ENCODE data around the gene RAB3C.

RAB3C gene

DNA sequence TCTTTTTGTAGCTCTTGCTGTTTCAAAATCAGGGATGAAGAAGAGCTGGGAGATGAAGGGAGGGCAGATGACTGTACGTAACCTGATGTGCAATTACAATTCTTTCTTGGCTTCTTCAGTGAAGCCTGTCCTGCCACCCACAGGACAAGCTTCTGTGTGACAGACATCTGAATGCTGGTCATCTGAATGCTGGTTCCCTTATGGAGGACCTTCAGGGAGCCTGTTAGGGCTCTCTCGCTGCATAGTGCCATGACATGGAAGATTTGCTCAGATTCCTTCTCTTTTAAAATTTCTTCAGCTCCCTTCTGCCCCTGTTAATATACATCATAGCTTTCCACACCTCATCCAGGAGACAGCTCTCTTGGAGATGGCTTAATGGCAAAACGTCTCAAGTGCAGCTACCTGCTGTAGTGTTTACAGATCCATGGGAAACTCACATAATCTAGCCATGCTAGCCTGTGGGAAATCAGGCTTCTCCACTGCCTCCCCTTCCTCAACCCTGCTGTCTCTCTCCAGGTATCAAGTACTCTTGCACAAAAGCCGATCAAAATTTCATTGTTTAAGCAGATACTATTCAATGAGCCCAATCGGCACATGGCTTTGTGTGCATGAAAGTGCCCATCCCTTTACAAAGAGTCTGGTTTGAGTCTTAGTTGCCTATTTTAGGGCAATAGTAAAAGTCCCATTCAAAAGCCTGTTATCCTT, 134.6 kb downstream of the RAB3C start:
- peaks cover 7% of the 10 kb centered on the region for H3K9me3 Mint-ChIP-seq
- ATAC-seq (peak; percentile 16), DNase-seq (ENCODE audit: low spot score in 2 of 2) (no peak)
- no peak overlapping the region for H3K27ac Mint-ChIP-seq
- H3K36me3 Mint-ChIP-seq: no peaks in the 10 kb centered on the region
- no peak overlapping the region for H3K4me3 Mint-ChIP-seq
- H3K4me1 Mint-ChIP-seq: no peaks in the 10 kb centered on the region

DNA sequence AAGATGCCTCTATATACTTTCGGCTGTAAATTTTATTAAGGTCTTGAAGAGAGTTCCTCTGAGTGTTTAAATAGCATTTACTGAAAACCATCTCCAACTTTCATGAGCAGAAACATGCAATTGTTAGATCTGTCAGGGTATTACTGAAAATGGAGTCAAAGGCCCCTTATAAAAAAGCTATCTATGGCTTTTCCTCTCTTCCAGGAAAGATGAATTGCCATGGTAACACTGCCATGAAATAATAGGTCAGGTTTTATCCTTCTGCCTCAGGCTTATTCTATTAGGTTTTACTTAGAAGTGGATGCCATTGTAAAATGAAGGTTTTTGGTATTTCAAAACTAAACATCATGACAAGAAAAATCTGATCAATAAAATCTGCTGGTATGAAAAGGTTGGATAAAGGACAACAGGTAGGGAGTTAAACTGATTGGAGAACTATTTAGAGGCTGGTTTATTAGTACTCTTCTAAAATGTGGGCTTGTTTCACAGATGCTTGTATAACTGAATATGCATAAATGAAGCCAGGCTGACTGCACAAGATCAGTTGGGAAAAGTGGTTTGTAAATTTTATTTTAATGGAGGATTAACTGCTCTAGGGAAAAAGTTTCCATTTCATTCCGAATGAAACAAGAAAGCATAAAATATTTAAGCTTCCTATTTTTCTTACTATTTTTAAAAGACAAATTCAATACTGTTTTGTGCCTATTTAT, 135.5 kb downstream of the RAB3C start:
- no peak overlapping the region for H3K27ac Mint-ChIP-seq
- DNase-seq (ENCODE audit: low spot score in 2 of 2) (no peak), ATAC-seq (no peak)
- no peaks in the 10 kb centered on the region for H3K4me1 Mint-ChIP-seq
- H3K9me3 Mint-ChIP-seq: peaks cover 7% of the 10 kb centered on the region
- no peaks in the 10 kb centered on the region for H3K36me3 Mint-ChIP-seq
- H3K4me3 Mint-ChIP-seq: no peak overlapping the region

DNA sequence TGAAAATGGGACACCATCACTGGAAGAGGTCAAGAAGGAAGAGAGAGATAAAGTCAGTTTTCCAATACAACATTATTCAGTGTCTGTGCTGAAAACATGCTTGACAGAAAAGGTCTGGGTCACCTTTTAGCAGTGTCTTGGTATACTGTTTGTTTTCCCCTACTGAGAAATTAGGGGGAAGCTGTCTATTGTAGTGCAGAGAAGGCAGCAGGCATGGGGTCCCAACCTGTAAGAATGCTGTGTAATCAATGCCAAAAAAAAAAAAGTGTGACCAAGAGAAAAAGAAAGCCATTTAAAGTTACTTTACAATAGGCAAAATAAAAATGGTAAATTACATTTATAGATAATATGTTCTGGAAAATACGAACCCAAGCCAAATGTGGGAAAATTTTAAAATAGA, 139.3 kb downstream of the RAB3C start:
- DNase-seq (ENCODE audit: low spot score in 2 of 2) (no peak), ATAC-seq (no peak)
- Mint-ChIP-seq H3K27ac (no peak overlapping the region), H3K9me3 (no peaks in the 10 kb centered on the region), H3K4me3 (no peak overlapping the region), H3K4me1 (no peaks in the 10 kb centered on the region), H3K36me3 (no peaks in the 10 kb centered on the region)

DNA sequence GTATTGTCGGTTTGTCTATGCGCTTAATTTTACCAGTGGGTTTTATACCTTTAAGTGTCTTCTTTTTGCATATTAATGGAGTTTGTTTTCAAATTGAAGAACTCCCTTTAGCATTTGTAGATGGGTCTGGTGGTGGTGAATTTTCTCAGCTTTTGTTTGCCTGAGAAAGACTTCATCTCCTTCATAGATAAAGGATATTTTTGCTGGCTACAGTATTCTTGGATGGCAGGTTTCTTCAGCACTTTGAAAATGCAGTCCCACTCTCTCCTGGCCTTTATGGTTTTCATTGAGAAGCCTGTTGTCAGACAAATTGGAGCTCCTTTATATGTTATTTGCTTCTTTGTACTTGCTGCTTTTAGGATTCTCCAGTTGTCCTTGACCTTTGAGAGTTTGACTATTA, 142.1 kb downstream of the RAB3C start:
- ATAC-seq: no peak
- no peaks in the 10 kb centered on the region for H3K9me3 Mint-ChIP-seq
- H3K36me3 Mint-ChIP-seq: no peaks in the 10 kb centered on the region
- no peak overlapping the region for H3K27ac Mint-ChIP-seq
- DNase-seq (ENCODE audit: low spot score in 2 of 2): no peak
- no peak overlapping the region for H3K4me3 Mint-ChIP-seq
- no peaks in the 10 kb centered on the region for H3K4me1 Mint-ChIP-seq

DNA sequence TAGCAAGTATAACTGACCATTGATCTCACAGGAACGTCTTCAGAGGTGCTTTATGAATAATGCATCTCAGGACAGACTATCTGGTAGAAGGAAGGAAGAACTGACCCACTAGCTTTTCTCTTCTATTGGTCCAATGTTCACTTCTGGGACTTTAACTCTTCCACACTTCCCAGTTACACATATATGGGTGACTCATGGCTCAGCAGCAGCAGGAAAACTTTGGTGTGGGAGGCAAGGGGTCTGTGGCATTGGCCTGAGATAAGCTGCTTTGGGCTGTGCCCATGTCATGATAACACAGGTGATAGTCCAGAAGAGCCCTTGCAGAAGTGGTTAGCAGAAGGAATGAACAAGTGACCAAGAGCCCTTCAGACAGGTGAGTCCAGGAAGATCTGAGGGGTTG, 148.8 kb downstream of the RAB3C start:
- no peak for ATAC-seq
- H3K9me3 Mint-ChIP-seq: no peaks in the 10 kb centered on the region

DNA sequence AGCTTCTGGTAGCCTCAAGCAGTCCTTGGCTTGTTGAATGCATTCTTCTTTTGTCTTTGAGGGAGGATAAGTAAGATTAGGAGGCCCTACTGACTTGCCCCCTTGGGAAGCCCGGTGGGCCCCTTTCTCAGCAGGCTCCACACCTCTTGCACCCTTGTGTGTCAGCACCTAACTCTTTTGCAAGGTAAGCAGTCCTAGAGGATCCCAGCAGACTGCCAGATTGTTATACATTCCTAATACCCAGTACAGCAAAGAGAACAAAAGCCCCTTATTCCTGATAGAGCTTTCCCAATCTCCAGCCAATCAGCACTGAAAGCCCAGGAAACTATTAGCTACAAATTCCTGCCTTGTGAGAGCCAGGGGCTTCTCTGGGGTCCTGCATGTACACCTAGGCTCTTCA, 152.8 kb downstream of the RAB3C start:
- H3K4me3 Mint-ChIP-seq: no peak overlapping the region
- no peak for ATAC-seq
- no peak overlapping the region for H3K27ac Mint-ChIP-seq
- H3K4me1 Mint-ChIP-seq: no peaks in the 10 kb centered on the region
- DNase-seq (ENCODE audit: low spot score in 2 of 2): no peak
- H3K36me3 Mint-ChIP-seq: no peaks in the 10 kb centered on the region
- no peaks in the 10 kb centered on the region for H3K9me3 Mint-ChIP-seq

More for the DNA sequence above, 148.8 kb downstream of the RAB3C start:
- H3K4me3 Mint-ChIP-seq: no peak overlapping the region
- no peaks in the 10 kb centered on the region for H3K4me1 Mint-ChIP-seq
- no peaks in the 10 kb centered on the region for H3K36me3 Mint-ChIP-seq
- no peak for DNase-seq (ENCODE audit: low spot score in 2 of 2)
- H3K27ac Mint-ChIP-seq: no peak overlapping the region

DNA sequence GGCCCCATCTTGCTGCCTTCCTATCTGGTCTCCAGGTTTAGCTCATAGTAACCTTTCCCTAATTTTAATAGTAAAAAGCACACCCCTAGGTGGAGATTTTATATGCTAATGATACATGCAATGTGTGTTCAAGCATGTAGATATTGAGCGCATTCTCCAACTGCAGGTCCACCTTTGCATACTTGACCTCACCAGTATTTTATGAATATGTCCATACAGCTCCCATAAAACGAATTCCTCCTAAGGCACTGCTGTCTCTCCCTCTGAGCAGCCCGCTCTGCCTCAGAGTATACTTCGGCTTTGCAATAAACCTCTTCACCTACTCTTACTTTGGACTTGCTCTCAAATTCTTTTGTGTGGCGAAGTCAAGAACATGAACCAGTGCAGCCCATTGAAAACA, 153.3 kb downstream of the RAB3C start:
- Mint-ChIP-seq H3K9me3 (no peaks in the 10 kb centered on the region), H3K4me3 (no peak overlapping the region), H3K4me1 (no peaks in the 10 kb centered on the region), H3K36me3 (no peaks in the 10 kb centered on the region), H3K27ac (no peak overlapping the region)
- no peak for DNase-seq (ENCODE audit: low spot score in 2 of 2)
- no peak for ATAC-seq

DNA sequence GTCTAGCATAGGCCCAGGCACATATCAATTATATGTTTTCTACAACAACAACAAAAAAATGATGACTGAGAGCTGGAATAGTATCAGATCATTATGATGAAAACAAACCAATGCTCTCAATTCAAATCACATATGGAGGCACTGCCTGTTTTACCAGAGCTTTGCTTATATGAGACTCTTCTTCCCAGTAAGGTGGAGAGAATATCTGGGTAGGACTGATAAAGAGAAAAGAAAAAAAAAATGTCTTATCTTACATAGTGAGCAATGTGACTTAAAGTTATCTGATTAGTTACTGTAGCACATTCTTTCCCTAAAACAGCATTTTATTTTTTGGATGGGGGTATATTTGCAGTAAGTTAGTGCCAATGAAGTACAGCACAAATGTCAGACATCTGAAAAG, 154.8 kb downstream of the RAB3C start:
- DNase-seq (ENCODE audit: low spot score in 2 of 2) (no peak), ATAC-seq (no peak)
- Mint-ChIP-seq H3K4me3 (no peak overlapping the region), H3K27ac (no peak overlapping the region), H3K9me3 (no peaks in the 10 kb centered on the region), H3K36me3 (no peaks in the 10 kb centered on the region), H3K4me1 (no peaks in the 10 kb centered on the region)

DNA sequence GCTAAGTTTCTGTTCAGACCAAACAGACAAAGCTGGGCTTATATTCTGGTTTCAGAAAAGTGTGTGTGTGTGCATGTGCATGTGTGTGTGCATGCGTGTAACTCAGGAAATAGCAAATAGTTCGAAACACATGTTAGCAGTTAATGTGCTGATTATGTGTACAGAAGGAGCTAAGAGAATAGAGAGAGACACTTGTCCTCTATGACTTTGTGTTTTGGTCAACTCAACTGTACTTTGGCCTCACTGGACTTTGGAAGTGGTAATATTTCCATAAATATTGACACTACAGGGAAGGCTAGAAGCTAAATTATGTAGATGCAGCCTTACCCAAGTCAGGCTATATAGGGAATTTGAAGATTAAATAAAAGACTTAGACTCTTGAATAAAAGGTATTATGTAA, 155.5 kb downstream of the RAB3C start:
- Mint-ChIP-seq H3K36me3 (no peaks in the 10 kb centered on the region), H3K4me1 (no peaks in the 10 kb centered on the region), H3K9me3 (no peaks in the 10 kb centered on the region), H3K27ac (no peak overlapping the region), H3K4me3 (no peak overlapping the region)
- DNase-seq (ENCODE audit: low spot score in 2 of 2): no peak
- no peak for ATAC-seq

DNA sequence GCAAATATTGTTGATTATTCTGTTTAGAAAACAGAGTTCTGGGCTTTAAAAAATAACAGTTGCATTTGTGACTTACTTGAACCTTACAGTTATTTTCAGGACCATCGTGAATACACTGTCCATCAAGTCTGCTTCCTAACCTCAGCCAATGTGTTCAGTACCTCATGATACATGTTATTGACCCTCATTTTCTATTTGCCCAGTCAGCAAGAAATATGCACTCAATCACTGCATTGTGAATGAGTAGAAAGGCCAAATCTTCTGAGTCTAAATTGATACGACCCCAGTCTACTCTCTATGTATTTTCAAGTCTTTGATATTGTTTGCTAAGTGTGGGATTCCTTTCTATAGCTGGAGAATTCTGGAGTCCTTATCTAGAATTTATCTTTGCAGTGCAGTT, 156.2 kb downstream of the RAB3C start:
- Mint-ChIP-seq H3K27ac (no peak overlapping the region), H3K9me3 (no peaks in the 10 kb centered on the region), H3K36me3 (no peaks in the 10 kb centered on the region), H3K4me3 (no peak overlapping the region), H3K4me1 (no peaks in the 10 kb centered on the region)
- no peak for ATAC-seq
- DNase-seq (ENCODE audit: low spot score in 2 of 2): no peak

DNA sequence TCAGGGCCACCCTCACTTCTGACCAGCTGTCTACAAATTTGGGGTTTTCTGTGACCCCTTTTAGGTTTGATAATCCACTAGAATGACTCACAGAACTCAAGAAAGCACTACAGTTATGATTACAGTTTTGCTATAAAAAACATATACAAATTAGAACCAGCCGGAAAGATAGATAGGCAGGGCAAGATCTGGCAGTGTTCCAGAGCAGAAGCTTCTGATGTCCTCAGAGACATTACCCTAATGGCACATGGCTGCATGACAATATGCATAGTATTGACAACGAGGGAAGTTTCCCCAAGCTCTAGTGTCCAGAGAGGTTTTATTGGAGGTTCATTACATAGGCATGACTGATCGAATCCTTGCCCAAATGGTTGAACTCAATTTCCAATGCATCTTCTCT, 158.1 kb downstream of the RAB3C start:
- Mint-ChIP-seq H3K27ac (no peak overlapping the region), H3K4me3 (no peak overlapping the region), H3K36me3 (no peaks in the 10 kb centered on the region), H3K4me1 (no peaks in the 10 kb centered on the region), H3K9me3 (no peaks in the 10 kb centered on the region)
- ATAC-seq: no peak
- no peak for DNase-seq (ENCODE audit: low spot score in 2 of 2)

DNA sequence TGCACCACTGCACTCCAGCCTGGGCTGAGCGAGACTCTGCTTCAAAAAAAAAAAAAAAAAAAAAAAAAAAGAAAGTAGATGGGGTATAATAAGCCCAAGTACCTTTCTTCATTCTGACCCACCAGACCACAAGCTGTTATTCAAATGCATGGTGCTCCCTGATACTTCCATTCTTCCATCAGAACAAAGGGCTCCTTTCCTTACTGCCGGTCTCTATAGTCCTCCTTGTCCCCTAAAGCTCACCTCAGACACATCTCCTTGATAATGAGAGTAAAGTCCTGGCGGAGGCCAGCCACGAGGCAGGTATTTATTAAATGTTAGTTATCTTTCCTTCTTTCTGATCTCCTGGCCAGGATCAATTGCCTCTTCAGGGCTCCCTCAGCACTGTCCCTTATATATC, 162.5 kb downstream of the RAB3C start:
- no peaks in the 10 kb centered on the region for H3K9me3 Mint-ChIP-seq
- no peak for DNase-seq (ENCODE audit: low spot score in 2 of 2)
- H3K36me3 Mint-ChIP-seq: no peaks in the 10 kb centered on the region
- no peak overlapping the region for H3K4me3 Mint-ChIP-seq
- H3K4me1 Mint-ChIP-seq: no peaks in the 10 kb centered on the region
- ATAC-seq: no peak
- H3K27ac Mint-ChIP-seq: no peak overlapping the region

DNA sequence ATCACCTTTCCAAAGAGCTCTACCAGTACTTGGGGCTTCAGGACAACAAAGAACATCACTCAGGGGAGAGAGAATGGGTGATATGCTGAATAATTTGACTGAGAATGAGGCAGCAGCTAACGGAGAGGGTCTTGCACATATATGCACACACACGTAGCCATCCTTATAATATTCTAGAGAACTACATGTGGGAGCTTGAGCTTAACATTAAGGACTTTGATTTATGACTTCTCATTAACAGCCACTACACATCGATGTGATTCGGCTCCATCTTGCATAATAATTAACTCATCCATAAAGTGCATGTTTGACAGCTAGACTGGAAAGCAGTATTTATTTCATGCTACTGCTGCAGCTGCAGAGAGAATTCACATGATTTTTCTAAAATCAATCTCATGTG, 163.4 kb downstream of the RAB3C start:
- Mint-ChIP-seq H3K36me3 (no peaks in the 10 kb centered on the region), H3K4me3 (no peak overlapping the region), H3K27ac (no peak overlapping the region), H3K9me3 (no peaks in the 10 kb centered on the region), H3K4me1 (peaks cover 4% of the 10 kb centered on the region)
- DNase-seq (ENCODE audit: low spot score in 2 of 2) (no peak), ATAC-seq (no peak)

DNA sequence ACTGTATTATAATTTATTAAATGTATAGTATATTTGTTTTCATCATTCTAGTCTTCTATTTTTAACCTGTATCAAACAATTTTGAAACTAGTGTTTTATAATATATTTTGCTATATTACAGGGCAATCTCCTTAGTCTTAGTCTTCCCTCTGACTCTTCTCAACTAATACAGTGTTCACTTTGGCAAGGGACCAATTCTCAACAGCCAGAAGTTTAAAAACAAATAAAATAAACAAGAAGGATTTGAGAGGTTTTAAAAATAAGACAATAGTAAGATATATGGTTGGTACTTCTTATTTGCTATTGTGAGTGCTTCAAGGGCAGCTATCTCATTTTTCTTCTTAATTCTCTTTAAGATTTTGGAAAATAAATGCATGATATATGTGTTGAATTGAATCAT, 167.2 kb downstream of the RAB3C start:
- Mint-ChIP-seq H3K36me3 (no peaks in the 10 kb centered on the region), H3K9me3 (no peaks in the 10 kb centered on the region), H3K27ac (no peak overlapping the region), H3K4me1 (peaks cover 6% of the 10 kb centered on the region), H3K4me3 (no peak overlapping the region)
- ATAC-seq (no peak), DNase-seq (ENCODE audit: low spot score in 2 of 2) (no peak)

DNA sequence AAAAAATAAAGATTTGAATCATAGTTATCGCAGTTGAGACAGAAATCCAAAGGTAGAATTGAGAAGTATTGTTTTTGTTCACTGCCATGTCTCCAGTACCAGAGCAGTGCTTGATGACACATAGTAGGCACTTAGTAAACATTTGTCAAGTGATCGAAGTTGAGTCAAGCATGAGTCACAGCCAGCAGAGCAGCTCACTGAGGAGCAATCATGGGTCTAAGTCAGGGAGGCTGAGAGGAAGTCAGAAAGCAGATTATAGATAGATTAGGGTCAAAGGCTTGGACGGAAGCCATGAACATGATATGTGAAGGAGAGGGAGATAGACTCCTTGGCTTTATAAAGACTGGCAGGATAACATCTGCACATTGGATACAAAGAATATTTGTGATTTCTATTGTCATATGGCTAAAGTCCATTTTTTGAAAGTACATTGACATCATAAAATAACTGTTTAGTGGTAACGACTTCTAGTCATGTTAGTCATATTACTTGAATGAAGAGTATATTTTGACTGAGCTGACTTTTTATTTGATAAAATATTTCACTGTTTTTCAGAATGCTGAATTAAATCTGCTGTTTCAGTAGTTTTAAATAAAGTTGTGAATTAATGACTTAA, 168.5 kb downstream of the RAB3C start:
- Mint-ChIP-seq H3K9me3 (no peaks in the 10 kb centered on the region), H3K4me1 (peaks cover 6% of the 10 kb centered on the region), H3K4me3 (no peak overlapping the region), H3K36me3 (no peaks in the 10 kb centered on the region), H3K27ac (no peak overlapping the region)
- ATAC-seq: peak; percentile 100
- DNase-seq (ENCODE audit: low spot score in 2 of 2): no peak

DNA sequence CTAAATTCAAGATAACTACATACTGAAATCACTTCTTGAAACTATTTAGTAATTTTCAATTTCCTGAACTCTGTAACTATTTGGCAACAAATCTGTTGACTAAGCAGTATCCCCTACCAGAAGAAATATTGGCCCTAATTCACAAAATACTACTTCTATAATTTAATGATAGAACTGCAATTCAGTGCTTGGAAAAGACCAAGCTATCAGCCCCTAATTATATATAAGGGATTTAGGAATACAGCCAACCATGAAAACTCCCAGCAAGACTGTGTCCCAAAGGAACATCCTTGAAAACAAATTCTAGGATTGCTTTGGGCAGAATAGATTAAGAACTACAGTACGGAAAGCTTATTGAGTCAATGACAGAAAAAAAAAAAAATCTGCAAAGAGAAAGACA, 169.2 kb downstream of the RAB3C start:
- H3K4me1 Mint-ChIP-seq: peaks cover 6% of the 10 kb centered on the region
- no peaks in the 10 kb centered on the region for H3K9me3 Mint-ChIP-seq
- H3K36me3 Mint-ChIP-seq: no peaks in the 10 kb centered on the region
- no peak for DNase-seq (ENCODE audit: low spot score in 2 of 2)
- no peak overlapping the region for H3K4me3 Mint-ChIP-seq
- no peak for ATAC-seq
- H3K27ac Mint-ChIP-seq: no peak overlapping the region

Data from stimulated activated effector memory CD8-positive, alpha-beta T cell treated with anti-CD3 and anti-CD28 coated beads, Interleukin-12 subunit alpha, Interleukin-12 subunit beta, amount 100 ng/mL, for 72 hours (primary cell).